Muscle layer of colon (tissue), 2 donors: ENCODE results near the gene BCR.

Experiments used
- H3K27ac ChIP-seq: one replicate; pipeline ENCODE4 v1.7.0; 2013; ENCODE audit warnings: low read depth, mild to moderate bottlenecking, low read length, moderate library complexity
- H3K27me3 ChIP-seq, 2 donors: one replicate each; pipeline ENCODE4 v1.7.0; 2013; ENCODE audit warnings: low read length in 2 of 2, mild to moderate bottlenecking in 2 of 2; ENCODE audit not compliant: insufficient read depth in 2 of 2, control insufficient read depth in 1 of 2
- H3K36me3 ChIP-seq: one replicate; pipeline ENCODE4 v1.7.0; 2013; ENCODE audit warnings: mild to moderate bottlenecking, low read length; ENCODE audit not compliant: insufficient read depth
- H3K4me1 ChIP-seq: one replicate; pipeline ENCODE4 v1.7.0; 2013; ENCODE audit warnings: mild to moderate bottlenecking, low read length; ENCODE audit not compliant: insufficient read depth
- H3K4me3 ChIP-seq, 2 donors: one replicate each; pipeline ENCODE4 v1.7.0; 2013; ENCODE audit warnings: low read length in 2 of 2, low read depth in 1 of 2, mild to moderate bottlenecking in 1 of 2, moderate library complexity in 1 of 2
- H3K9ac ChIP-seq: one replicate; pipeline ENCODE4 v1.7.0; 2013; ENCODE audit warnings: low read length
- H3K9me3 ChIP-seq: one replicate; pipeline ENCODE4 v1.7.0; 2013; ENCODE audit warnings: mild to moderate bottlenecking, low read length
- donor health status: abdominal sarcoma.
- donor health status: Adenocarcinoma of cecum.

The BCR gene

GRCh38 chr22:23192558-23192957 is 12.2 kb downstream of the BCR start:
- no peaks in the 10 kb centered on the region for H3K36me3 ChIP-seq
- H3K9ac ChIP-seq: no peak overlapping the region
- no peak overlapping the region for H3K4me3 ChIP-seq
- no peak overlapping the region for H3K27ac ChIP-seq
- H3K9me3 ChIP-seq: no peaks in the 10 kb centered on the region
- peaks cover 12% of the 10 kb centered on the region for H3K4me1 ChIP-seq
- no peaks in the 10 kb centered on the region for H3K27me3 ChIP-seq

- Histone ChIP-seq H3K27me3 (no peaks in the 10 kb centered on the region), H3K36me3 (no peaks in the 10 kb centered on the region), H3K9me3 (no peaks in the 10 kb centered on the region), H3K4me1 (peaks cover 5% of the 10 kb centered on the region), H3K9ac (no peak overlapping the region), H3K27ac (no peak overlapping the region), H3K4me3 (no peak overlapping the region)
Observed at GRCh38 chr22:23193196-23193827, 13.0 kb downstream of the BCR start.

GRCh38 chr22:23193882-23194281 is 13.6 kb downstream of the BCR start:
- Histone ChIP-seq H3K27me3 (no peaks in the 10 kb centered on the region), H3K9ac (no peak overlapping the region), H3K36me3 (no peaks in the 10 kb centered on the region)

GRCh38 chr22:23196165-23196564 is 15.9 kb downstream of the BCR start:
- Histone ChIP-seq H3K27ac (no peak overlapping the region), H3K4me1 (peaks cover 8% of the 10 kb centered on the region), H3K4me3 (no peak overlapping the region), H3K36me3 (no peaks in the 10 kb centered on the region), H3K9me3 (no peaks in the 10 kb centered on the region), H3K27me3 (no peaks in the 10 kb centered on the region), H3K9ac (no peak overlapping the region)

More at GRCh38 chr22:23193882-23194281, 13.6 kb downstream of the BCR start:
- H3K27ac ChIP-seq: no peak overlapping the region
- H3K4me1 ChIP-seq: peaks cover 4% of the 10 kb centered on the region
- no peaks in the 10 kb centered on the region for H3K9me3 ChIP-seq
- no peak overlapping the region for H3K4me3 ChIP-seq

- Histone ChIP-seq H3K9me3 (no peaks in the 10 kb centered on the region), H3K27me3 (no peaks in the 10 kb centered on the region), H3K9ac (no peak overlapping the region), H3K4me1 (peaks cover 8% of the 10 kb centered on the region), H3K4me3 (no peak overlapping the region), H3K36me3 (no peaks in the 10 kb centered on the region), H3K27ac (no peak overlapping the region)
Observed at GRCh38 chr22:23197836-23198235, 17.5 kb downstream of the BCR start.

- Histone ChIP-seq H3K4me3 (no peak overlapping the region), H3K4me1 (peaks cover 9% of the 10 kb centered on the region), H3K9ac (no peak overlapping the region), H3K27me3 (no peaks in the 10 kb centered on the region), H3K27ac (no peak overlapping the region), H3K36me3 (peaks cover 5% of the 10 kb centered on the region), H3K9me3 (no peaks in the 10 kb centered on the region)
Observed at GRCh38 chr22:23199159-23199558, 18.9 kb downstream of the BCR start.

GRCh38 chr22:23200898-23201297 is 20.6 kb downstream of the BCR start:
- no peaks in the 10 kb centered on the region for H3K27me3 ChIP-seq
- H3K9ac ChIP-seq: no peak overlapping the region
- no peak overlapping the region for H3K4me3 ChIP-seq
- no peak overlapping the region for H3K27ac ChIP-seq
- H3K36me3 ChIP-seq: peaks cover 5% of the 10 kb centered on the region
- no peaks in the 10 kb centered on the region for H3K9me3 ChIP-seq
- peaks cover 27% of the 10 kb centered on the region for H3K4me1 ChIP-seq

- H3K4me1 ChIP-seq: peaks cover 29% of the 10 kb centered on the region
- H3K36me3 ChIP-seq: peaks cover 5% of the 10 kb centered on the region
- H3K9ac ChIP-seq: no peak overlapping the region
- no peak overlapping the region for H3K4me3 ChIP-seq
- no peaks in the 10 kb centered on the region for H3K27me3 ChIP-seq
- no peaks in the 10 kb centered on the region for H3K9me3 ChIP-seq
- H3K27ac ChIP-seq: no peak overlapping the region
Observed at GRCh38 chr22:23202812-23203451, 22.6 kb downstream of the BCR start.

GRCh38 chr22:23203452-23204124 is 23.3 kb downstream of the BCR start:
- Histone ChIP-seq H3K27me3 (no peaks in the 10 kb centered on the region), H3K9me3 (no peaks in the 10 kb centered on the region), H3K9ac (no peak overlapping the region), H3K36me3 (peaks cover 5% of the 10 kb centered on the region), H3K4me1 (peaks cover 29% of the 10 kb centered on the region), H3K4me3 (no peak overlapping the region), H3K27ac (no peak overlapping the region)

GRCh38 chr22:23204125-23204488 is 23.8 kb downstream of the BCR start:
- no peaks in the 10 kb centered on the region for H3K27me3 ChIP-seq
- H3K27ac ChIP-seq: peak overlapping the region; percentile 55
- H3K4me3 ChIP-seq: no peak overlapping the region
- peaks cover 5% of the 10 kb centered on the region for H3K36me3 ChIP-seq
- H3K4me1 ChIP-seq: peaks cover 29% of the 10 kb centered on the region
- no peak overlapping the region for H3K9ac ChIP-seq
- H3K9me3 ChIP-seq: no peaks in the 10 kb centered on the region

- H3K27me3 ChIP-seq: no peaks in the 10 kb centered on the region
- no peak overlapping the region for H3K4me3 ChIP-seq
- H3K4me1 ChIP-seq: peaks cover 29% of the 10 kb centered on the region
- H3K9ac ChIP-seq: no peak overlapping the region
- no peaks in the 10 kb centered on the region for H3K9me3 ChIP-seq
- H3K27ac ChIP-seq: peak overlapping the region; percentile 55
- peaks cover 5% of the 10 kb centered on the region for H3K36me3 ChIP-seq
Observed at GRCh38 chr22:23204541-23205157, 24.3 kb downstream of the BCR start.
